ENCODE measurements around the gene C1R. TPM values are rescaled to one million over a fixed set of nuclear protein-coding genes. Genes with fewer than 3 reads are reported as not detected.

C1R gene
- total RNA-seq, 1 experiment from 2014 or later, result 1.1 TPM

DNA sequence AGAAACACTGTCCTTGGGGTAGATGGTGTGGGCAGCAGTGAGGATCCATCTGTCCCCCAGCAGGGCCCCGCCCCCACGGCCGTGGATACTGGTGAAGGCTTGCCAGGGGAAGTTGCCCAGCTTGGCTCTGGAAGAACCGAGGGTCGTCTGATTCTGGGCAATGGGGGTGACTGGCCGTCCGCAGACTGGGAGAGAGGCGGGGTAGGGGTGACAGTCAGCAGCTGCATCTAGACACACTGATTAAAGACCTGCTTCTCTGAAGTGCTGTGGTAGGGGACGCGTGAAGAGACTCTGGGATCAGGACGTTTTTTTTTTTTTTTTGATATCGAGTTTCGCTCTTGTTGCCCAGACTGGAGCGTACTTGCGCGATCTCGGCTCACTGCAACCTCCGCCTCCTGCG, 4.7 kb upstream of the C1R start:
- Histone ChIP-seq H3K36me3 (replicated peaks; ENCODE audit: control insufficient read depth, insufficient read depth, low read length) (peaks cover 1% of the 10 kb centered on the region), H3K27me3 (ENCODE audit: control insufficient read depth, insufficient read depth, low read length) (no peaks in the 10 kb centered on the region), H3K4me3 (ENCODE audit: insufficient read depth, low read depth, low read length) (no peak overlapping the region)
- DNase-seq, result no peak

GRCh38 chr12:7096006-7096932, 4.0 kb upstream of the C1R start:
- Histone ChIP-seq H3K4me3 (ENCODE audit: insufficient read depth, low read depth, low read length) (no peak overlapping the region), H3K27me3 (ENCODE audit: control insufficient read depth, insufficient read depth, low read length) (no peaks in the 10 kb centered on the region), H3K36me3 (replicated peaks; ENCODE audit: control insufficient read depth, insufficient read depth, low read length) (no peaks in the 10 kb centered on the region; the same call in 1 of the 2 replicates)
- no peak for DNase-seq

GRCh38 chr12:7093892-7094291, 1.6 kb upstream of the C1R start:
- no peaks in the 10 kb centered on the region for H3K36me3 ChIP-seq (replicated peaks; ENCODE audit: control insufficient read depth, insufficient read depth, low read length)
- DNase-seq, result no peak

GRCh38 chr12:7093486-7093885, 1.2 kb upstream of the C1R start:
- Histone ChIP-seq H3K27me3 (ENCODE audit: control insufficient read depth, insufficient read depth, low read length) (peaks cover 2% of the 10 kb centered on the region; the same call in 1 of the 2 replicates), H3K36me3 (replicated peaks; ENCODE audit: control insufficient read depth, insufficient read depth, low read length) (no peaks in the 10 kb centered on the region), H3K4me3 (ENCODE audit: insufficient read depth, low read depth, low read length) (no peak overlapping the region)
- DNase-seq, result no peak

More at GRCh38 chr12:7093892-7094291, 1.6 kb upstream of the C1R start:
- Histone ChIP-seq H3K4me3 (ENCODE audit: insufficient read depth, low read depth, low read length) (no peak overlapping the region), H3K27me3 (ENCODE audit: control insufficient read depth, insufficient read depth, low read length) (peaks cover 2% of the 10 kb centered on the region; the same call in 1 of the 2 replicates)

GRCh38 chr12:7092986-7093460, 778 bp upstream of the C1R start:
- DNase-seq, result no peak
- Histone ChIP-seq H3K36me3 (replicated peaks; ENCODE audit: control insufficient read depth, insufficient read depth, low read length) (no peaks in the 10 kb centered on the region), H3K4me3 (ENCODE audit: insufficient read depth, low read depth, low read length) (no peak overlapping the region), H3K27me3 (ENCODE audit: control insufficient read depth, insufficient read depth, low read length) (peaks cover 2% of the 10 kb centered on the region; the same call in 1 of the 2 replicates)

GRCh38 chr12:7091660-7092228, 501 bp downstream of the C1R start:
- peaks cover 2% of the 10 kb centered on the region; the same call in 1 of the 2 replicates for H3K27me3 ChIP-seq (ENCODE audit: control insufficient read depth, insufficient read depth, low read length)
- DNase-seq, result peak; percentile 44
- no peaks in the 10 kb centered on the region for H3K36me3 ChIP-seq (replicated peaks; ENCODE audit: control insufficient read depth, insufficient read depth, low read length)
- no peak overlapping the region for H3K4me3 ChIP-seq (ENCODE audit: insufficient read depth, low read depth, low read length)

- Histone ChIP-seq H3K36me3 (replicated peaks; ENCODE audit: control insufficient read depth, insufficient read depth, low read length) (no peaks in the 10 kb centered on the region), H3K27me3 (ENCODE audit: control insufficient read depth, insufficient read depth, low read length) (peaks cover 2% of the 10 kb centered on the region; the same call in 1 of the 2 replicates), H3K4me3 (ENCODE audit: insufficient read depth, low read depth, low read length) (no peak overlapping the region)
- no peak for DNase-seq
These were observed 1.1 kb downstream of the C1R start for GRCh38 chr12:7091171-7091570.

GRCh38 chr12:7090222-7090998, 1.8 kb downstream of the C1R start:
- Histone ChIP-seq H3K27me3 (ENCODE audit: control insufficient read depth, insufficient read depth, low read length) (peaks cover 2% of the 10 kb centered on the region; the same call in 1 of the 2 replicates), H3K36me3 (replicated peaks; ENCODE audit: control insufficient read depth, insufficient read depth, low read length) (no peaks in the 10 kb centered on the region), H3K4me3 (ENCODE audit: insufficient read depth, low read depth, low read length) (no peak overlapping the region)
- peak; percentile 75 for DNase-seq

DNA sequence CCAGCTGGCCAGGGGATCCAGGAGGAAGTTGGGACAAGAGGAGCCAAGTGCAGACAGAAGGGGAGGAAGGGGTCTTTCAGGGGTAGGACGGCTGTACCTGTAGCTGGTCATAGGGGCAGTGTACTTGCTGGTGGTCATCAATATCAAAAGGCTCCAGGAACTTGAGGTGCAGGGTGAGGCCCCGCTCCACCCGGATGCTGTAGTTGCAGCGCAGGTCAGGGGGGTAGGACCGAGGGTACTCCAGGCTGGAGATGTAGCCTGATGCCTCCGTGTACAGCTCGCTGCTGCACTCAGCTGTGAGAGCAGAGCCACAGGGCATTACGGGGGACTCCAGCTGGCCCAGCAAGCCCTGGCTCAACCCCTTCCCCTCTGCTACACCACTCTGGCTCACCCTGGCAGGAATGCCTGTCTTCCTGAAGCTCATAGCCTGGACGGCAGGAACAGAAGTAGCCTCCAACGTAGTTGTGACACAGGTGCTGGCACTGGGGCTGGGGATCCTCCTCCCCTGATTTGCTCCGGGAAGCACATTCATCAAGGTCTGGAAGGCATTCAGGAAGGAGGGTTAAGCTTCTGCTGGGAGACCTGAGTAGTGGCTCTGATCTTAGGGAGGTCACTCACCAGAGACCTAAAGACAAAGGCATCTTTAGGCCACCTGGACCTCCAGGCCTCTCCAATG, 2.9 kb downstream of the C1R start:
- H3K27me3 ChIP-seq (ENCODE audit: control insufficient read depth, insufficient read depth, low read length), result peaks cover 2% of the 10 kb centered on the region; the same call in 1 of the 2 replicates
- H3K36me3 ChIP-seq (replicated peaks; ENCODE audit: control insufficient read depth, insufficient read depth, low read length), result no peaks in the 10 kb centered on the region
- no peak for DNase-seq
- H3K4me3 ChIP-seq (ENCODE audit: insufficient read depth, low read depth, low read length), result no peak overlapping the region

- Histone ChIP-seq H3K4me3 (ENCODE audit: insufficient read depth, low read depth, low read length) (no peak overlapping the region), H3K36me3 (replicated peaks; ENCODE audit: control insufficient read depth, insufficient read depth, low read length) (no peaks in the 10 kb centered on the region), H3K27me3 (ENCODE audit: control insufficient read depth, insufficient read depth, low read length) (no peaks in the 10 kb centered on the region)
- no peak for DNase-seq
These were observed 9.1 kb downstream of the C1R start for GRCh38 chr12:7083125-7083524.

GRCh38 chr12:7081037-7081436, 11.2 kb downstream of the C1R start:
- no peak overlapping the region for H3K4me3 ChIP-seq (ENCODE audit: insufficient read depth, low read depth, low read length)
- H3K27me3 ChIP-seq (ENCODE audit: control insufficient read depth, insufficient read depth, low read length), result no peaks in the 10 kb centered on the region
- DNase-seq, result no peak
- no peaks in the 10 kb centered on the region for H3K36me3 ChIP-seq (replicated peaks; ENCODE audit: control insufficient read depth, insufficient read depth, low read length)

DNA sequence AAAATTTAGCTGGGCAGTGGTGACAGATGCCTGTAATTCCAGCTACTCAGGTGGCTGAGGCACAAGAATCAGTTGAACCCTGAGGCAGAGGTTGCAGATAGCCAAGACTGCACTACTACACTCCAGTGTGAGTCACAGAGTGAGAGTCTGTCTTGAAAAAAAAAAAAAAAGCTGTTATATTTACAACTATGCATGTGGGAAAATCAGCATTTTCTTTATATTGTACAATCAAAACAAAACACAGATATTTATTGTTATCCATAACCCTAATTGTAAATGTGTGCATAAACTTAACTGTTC, 12.5 kb downstream of the C1R start:
- Histone ChIP-seq H3K36me3 (replicated peaks; ENCODE audit: control insufficient read depth, insufficient read depth, low read length) (no peaks in the 10 kb centered on the region), H3K4me3 (ENCODE audit: insufficient read depth, low read depth, low read length) (no peak overlapping the region), H3K27me3 (ENCODE audit: control insufficient read depth, insufficient read depth, low read length) (no peaks in the 10 kb centered on the region)
- no peak for DNase-seq

- Histone ChIP-seq H3K4me3 (ENCODE audit: insufficient read depth, low read depth, low read length) (no peak overlapping the region), H3K27me3 (ENCODE audit: control insufficient read depth, insufficient read depth, low read length) (no peaks in the 10 kb centered on the region)
These were observed 14.1 kb downstream of the C1R start for GRCh38 chr12:7078163-7078562.

DNA sequence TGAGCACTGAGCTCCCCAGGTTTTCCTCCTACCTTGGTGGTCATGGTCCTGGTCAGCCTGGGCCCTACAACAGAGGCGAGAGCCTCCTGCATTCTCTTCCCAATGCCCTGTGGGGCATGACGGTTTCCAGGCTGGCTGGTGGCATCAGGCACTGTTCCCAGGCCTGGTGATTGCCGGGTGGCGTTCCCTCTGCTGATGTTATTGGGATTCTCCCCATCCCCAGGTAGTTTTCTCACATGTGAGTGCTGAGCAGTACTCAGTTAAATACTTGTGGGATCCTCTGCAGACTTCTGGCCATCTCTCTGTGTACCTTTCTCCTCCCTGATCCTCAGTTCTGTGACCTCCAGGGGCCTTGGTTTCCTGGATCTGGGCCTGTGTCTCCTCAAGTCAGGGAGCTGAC, 15.8 kb downstream of the C1R start:
- Histone ChIP-seq H3K27me3 (ENCODE audit: control insufficient read depth, insufficient read depth, low read length) (no peaks in the 10 kb centered on the region), H3K4me3 (ENCODE audit: insufficient read depth, low read depth, low read length) (no peak overlapping the region), H3K36me3 (replicated peaks; ENCODE audit: control insufficient read depth, insufficient read depth, low read length) (no peaks in the 10 kb centered on the region)
- DNase-seq, result no peak

More at GRCh38 chr12:7078163-7078562, 14.1 kb downstream of the C1R start:
- no peaks in the 10 kb centered on the region for H3K36me3 ChIP-seq (replicated peaks; ENCODE audit: control insufficient read depth, insufficient read depth, low read length)
- DNase-seq, result no peak

Measured in H7 (cell line).